Measurements from ENCODE around the gene MYO1B.

Gene MYO1B

DNA sequence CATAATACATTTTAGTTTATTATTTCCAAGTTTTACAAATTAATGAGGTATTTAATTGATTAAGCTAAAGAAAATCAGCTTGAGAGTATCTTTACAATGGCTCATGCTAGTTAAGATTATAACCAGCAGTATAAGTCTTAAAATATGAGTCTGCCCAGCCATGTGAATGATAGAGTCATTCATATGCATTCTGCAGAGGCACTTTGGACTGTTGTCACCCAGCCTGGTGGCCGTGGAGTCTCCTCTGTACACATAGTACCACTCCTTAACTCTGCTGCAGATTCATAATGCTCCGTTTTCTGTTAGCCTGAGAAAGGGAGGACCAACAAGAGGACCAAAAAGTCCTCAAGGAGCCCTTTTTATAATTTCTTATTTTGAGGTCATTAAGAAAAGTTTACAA lies 148.8 kb downstream of the MYO1B start:
- DNase-seq (ENCODE audit: extremely low read depth in 1 of 2, low read depth in 1 of 2) = no peak

DNA sequence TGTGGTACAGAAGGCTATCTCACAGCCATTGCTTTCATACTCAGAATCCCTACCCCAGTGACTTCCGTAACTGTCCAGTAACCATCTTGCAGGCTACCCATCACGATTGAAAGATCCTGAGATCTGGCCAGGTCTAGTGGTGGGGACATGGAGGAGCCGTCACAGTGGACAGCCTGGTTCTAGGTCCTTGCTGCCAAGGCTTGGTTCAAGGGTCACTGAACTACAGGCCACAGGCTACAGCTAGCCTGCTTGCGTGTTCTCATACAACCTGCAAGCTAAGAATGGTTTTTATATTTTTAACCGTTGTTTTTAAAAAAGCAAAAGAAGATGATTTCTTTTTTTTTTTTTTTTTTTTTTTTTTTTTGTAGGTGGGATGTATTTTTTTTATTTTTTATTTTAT lies 151.6 kb downstream of the MYO1B start:
- no peak for DNase-seq (ENCODE audit: extremely low read depth in 1 of 2, low read depth in 1 of 2)

DNA sequence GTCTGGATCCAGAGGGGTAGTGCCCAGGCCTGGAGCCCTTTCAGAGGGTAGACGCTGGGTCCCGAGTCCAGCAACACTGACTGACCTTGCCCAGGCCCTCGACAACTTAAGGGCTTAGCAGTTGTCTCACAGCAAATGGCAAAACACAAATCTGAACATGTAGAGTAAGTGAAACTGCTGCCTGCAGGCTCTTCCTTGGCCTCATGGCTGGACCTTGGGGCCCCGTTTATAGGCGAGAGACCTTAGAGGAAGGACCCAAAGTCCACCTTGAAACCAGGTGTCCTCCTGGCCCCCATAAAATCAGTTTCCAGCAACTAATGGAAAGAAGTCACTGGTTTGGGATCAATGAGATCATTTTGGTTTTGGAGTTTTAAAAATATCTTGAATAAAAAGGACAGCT lies 154.4 kb downstream of the MYO1B start:
- no peak for DNase-seq (ENCODE audit: extremely low read depth in 1 of 2, low read depth in 1 of 2)

DNA sequence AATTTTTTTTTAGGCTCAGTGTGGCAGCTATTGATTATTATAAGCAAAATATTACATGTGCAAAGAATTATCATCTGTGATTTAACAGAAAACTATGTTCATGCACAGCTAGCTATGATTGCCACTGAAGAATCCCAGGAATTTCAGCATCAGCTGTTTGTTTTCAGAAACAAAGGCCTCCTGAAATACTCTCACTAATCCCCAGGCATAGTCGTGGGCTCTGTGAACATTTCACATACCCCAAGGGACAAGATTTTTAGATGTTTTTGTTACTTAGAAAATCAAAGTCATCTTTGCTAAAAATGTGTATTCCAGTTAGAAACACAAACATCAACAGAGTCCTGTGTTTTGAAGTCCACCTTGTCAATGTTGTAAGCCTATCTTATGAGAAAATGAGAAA lies 156.1 kb downstream of the MYO1B start:
- DNase-seq (ENCODE audit: extremely low read depth in 1 of 2, low read depth in 1 of 2) = no peak

DNA sequence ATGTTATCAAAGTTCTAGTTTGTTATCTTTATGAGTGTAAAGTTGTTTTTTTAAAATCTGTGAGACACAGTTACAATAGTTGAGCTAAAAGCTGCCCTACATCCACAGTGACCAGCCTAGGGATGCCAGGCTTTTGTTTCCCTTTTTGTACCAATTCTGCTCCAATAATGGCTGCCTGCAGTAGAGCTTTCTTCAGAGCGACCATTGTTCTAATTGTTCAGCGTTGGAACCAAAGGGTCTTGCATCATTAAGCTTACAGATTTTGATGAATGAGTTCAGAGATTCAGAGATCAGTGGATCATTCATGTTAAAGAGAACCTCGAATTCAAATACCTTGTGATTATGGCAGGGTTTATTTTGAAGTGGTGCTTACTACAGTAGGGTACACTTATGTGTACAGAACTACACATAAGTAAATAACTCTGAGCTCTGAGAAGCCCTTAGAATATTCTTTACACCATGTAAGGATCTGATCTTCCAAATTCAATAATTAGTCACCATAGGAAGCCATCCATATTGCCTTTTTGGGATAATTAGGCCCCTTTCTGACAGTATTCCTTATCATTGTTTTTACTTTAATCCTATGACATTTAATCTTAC lies 157.9 kb downstream of the MYO1B start:
- no peak for DNase-seq (ENCODE audit: extremely low read depth in 1 of 2, low read depth in 1 of 2)

DNA sequence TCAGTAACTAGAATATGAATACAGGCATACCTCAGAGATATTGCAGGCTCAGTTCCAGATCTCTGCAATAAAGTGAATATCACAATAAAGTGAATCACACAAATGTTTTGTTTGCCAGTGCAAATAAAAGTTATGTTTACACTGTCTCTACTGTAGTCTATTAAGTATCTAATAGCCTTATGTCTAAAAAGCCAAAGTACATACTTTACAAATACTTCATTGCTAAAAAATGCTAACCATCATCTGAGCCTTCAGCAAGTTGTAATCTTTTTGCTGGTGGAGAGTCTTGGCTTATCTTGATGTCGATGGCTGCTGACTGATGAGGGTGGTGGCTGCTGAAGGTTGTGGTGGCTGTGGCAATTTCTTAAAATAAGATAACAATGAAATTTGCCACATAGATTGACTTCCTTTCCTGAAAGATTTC lies 159.4 kb downstream of the MYO1B start:
- no peak for DNase-seq (ENCODE audit: extremely low read depth in 1 of 2, low read depth in 1 of 2)

DNA sequence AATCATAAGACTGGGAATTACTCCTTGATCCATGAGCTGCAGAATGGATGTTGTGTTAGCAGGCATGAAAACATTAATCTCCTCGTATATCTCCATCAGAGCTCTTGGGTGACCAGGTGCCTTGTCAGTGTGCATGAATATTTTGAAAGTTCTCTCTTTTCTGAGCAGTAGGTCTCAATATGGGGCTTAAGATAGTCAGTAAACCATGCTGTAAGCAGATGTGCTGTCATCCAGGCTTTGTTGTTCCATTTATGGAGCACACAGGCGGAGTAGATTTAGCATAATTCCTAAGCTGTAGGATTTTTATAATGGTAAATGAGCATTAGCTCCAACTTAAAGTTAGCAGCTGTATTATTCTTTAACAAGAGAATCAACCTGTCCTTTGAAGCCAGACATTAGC lies 160.3 kb downstream of the MYO1B start:
- no peak for DNase-seq (ENCODE audit: extremely low read depth in 1 of 2, low read depth in 1 of 2)

DNA sequence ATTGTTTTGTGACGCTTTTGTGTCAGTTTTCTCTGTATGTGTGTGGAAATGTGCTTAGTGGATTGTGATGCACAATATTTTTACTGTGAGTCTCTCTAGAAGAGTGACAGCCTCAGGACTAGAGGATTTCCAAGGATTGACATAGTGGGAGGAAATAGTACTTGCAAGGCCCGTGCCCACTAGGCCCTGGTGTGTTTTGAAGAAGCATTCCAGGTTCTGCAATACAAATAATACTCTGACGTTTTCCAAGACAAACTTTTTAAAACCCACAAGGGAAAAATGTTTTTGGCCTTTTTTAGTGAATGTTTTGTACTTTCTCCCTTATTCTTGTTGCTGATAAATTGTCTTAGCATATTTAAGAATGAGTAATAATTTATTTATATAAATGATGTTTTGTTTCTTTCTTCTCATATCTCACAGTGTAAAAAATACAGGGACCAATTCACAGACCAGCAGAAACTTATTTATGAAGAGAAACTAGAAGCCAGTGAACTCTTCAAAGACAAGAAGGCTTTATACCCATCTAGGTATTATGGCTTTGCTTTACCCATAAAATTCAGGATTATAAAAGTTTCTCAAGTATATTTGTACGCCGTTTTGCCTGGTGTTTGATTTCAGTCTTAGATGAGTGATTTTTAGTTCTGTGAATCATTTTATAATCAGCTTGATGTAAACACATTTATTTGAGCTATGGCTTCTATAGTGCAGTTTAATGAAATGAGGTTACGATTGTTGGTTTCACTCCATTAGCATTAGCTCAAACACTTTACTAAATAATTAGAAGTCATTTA lies 165.6 kb downstream of the MYO1B start:
- DNase-seq (ENCODE audit: extremely low read depth in 1 of 2, low read depth in 1 of 2) = no peak

DNA sequence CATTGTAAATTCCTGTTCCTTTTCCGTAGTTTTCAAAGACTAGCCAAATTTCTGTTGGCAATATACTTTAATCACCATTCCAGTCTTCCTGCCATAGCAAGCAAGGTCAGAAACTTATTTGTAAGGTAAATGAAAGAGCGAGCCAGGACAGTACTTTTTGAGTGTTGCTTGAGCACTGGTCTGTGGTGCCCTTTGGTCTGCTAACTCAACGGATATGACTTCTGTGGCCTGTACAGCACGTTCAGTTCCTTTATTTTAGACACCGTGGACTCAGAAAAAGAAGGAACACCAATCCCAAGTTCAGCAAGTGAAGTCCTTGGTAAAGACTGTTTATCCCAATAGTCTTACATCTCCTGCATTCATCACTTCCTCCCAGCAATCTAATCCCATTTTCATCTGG lies 166.3 kb downstream of the MYO1B start:
- DNase-seq (ENCODE audit: extremely low read depth in 1 of 2, low read depth in 1 of 2) = no peak

DNA sequence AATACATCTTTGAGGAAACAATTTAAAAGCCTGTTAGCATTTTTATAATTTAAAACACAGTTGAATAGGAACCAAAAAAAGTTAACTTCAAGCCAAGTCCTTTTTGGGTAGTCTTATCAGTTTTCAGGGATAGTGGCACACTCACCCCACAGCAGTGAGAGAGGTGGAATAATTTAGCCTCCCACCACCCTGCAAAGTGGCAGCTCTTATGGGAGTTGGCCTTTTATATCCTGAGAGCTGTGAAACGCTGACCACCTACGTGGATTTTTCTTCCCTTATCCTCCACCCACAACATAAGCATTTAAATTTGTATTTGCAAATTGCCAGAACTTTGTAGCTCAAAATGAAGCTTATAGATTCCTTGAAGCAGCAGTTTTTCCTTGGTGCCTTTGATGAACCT lies 167.1 kb downstream of the MYO1B start:
- no peak for DNase-seq (ENCODE audit: extremely low read depth in 1 of 2, low read depth in 1 of 2)

DNA sequence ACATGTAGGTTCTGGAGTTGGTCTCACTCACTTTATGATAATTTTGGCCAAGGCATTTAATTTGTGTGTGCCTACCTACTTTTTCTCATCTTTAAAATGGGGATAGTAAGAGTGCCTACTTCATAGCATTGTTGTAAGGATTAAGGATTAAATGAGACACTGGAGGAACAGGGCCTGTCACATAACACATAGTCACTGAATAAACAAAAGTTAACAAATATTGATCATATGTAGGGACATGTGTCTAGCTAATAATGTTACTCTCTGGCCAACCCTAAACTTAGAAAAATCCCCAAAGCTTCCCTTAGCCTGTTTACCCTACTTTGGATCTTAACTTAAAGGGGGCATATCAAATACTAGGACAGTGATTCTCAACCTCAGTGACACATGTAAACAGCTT lies 169.9 kb downstream of the MYO1B start:
- DNase-seq (ENCODE audit: extremely low read depth in 1 of 2, low read depth in 1 of 2) = no peak

DNA sequence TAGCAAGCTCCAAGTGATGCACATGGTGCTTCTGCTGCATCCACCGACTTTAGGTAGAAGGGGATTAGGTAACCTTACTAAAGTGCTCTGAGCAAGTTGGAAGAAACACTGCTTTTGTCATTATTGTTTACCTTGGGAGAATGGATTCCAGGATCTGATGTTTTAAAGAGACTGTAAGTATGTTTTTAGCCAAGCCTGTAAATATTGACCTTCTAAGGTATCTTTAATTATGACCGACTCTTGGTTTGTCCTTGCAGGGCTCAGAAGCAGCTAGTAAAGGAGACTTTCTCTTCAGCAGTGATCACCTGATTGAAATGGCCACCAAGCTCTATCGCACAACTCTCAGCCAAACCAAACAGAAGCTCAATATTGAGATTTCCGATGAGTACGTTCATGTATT lies 170.7 kb downstream of the MYO1B start:
- no peak for DNase-seq (ENCODE audit: extremely low read depth in 1 of 2, low read depth in 1 of 2)

DNA sequence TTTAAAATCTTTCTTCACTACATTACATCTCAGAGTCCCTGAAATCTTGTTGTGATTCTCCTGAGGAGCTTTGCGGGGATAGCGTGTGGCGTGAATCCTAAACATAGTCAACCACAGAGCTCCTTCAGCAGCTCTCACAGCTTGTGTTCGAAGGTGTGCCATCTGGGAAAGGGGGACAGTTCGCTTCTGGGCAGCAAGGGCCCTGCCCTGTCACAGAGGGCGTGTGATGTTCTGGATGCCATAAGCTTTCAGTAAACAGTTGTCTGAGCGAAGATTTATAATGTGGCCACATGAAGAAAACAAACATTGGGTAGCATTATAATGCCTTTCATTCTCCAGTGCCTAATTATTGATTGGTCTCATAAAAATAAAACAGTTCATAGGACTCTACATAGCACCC lies 172.5 kb downstream of the MYO1B start:
- DNase-seq (ENCODE audit: extremely low read depth in 1 of 2, low read depth in 1 of 2) = no peak

DNA sequence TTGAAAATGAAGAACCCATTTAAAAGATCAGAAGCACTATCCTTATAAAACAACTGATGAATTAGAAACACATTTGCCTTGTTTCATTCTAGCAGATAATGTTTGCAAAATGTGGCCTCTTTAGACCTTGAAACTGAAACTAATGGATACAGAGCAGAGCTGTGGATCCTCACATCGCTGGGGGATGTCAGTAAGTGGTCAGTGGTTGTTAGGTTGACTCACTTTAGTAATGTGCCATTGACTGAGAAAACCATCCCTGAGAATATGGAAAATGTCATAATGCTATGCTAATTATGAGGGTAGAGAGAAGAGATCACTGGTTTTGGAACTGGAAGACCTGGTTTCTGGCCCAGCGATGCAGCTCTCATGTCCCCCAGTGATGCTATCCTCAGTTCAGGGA lies 176.7 kb downstream of the MYO1B start:
- no peak for DNase-seq (ENCODE audit: extremely low read depth in 1 of 2, low read depth in 1 of 2)

DNA sequence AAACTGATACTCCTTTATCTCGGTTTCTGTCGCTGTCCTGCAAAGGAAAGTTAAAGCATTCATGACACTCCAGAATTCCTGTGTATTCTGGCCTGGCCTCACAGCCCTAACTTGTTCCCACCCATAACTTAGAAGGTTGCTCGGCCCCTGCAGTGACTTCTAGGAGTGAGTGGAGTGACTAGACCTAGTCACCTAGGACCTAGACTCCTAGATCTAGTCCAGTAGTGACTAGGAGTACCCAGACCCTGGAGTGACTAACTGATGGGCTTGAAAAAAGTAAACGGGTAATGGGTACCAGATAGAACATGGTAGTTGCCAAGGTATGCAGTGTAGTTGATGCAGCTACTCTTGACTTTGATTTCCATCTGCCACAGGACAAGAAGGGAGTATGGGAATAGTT lies 181.8 kb downstream of the MYO1B start:
- DNase-seq (ENCODE audit: extremely low read depth in 1 of 2, low read depth in 1 of 2) = no peak

DNA sequence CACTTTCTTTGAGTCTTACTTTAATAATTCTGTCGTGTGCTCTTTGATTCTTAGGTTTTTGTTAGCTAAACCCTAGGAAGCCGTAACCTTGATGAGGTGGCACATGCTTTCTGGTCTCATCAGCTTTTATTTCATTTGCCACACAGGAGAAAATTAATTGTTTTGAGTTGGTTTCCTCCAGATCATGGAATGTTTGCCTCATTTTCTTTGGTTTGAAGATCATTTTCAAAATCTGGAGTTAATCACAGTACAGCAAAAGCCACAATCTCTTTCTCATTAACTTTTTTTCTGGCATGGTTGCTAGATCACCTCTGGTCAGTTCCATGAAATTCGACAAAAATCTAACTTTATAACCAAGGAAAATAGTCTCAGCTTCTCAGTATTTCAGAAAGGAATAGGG lies 182.9 kb downstream of the MYO1B start:
- no peak for DNase-seq (ENCODE audit: extremely low read depth in 1 of 2, low read depth in 1 of 2)

DNA sequence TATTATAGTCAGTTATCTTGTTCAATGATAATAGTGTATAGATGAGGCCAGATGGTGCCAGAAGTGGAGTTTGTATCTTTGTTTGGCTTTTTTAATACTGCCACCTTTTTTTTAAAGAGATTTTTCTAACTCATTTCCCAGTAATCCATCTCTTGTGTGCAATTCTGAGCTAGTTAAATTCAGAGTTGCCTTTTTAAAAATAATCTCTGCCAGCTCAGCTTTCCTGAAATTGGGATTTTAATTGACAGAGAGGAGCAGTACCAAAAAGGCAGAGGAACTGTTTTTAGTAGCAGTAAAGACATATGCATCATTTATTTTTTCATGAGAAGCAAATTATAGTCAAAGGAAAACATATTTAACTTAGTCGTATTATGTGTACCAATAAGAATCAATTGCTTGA lies 185.3 kb downstream of the MYO1B start:
- DNase-seq (ENCODE audit: extremely low read depth in 1 of 2, low read depth in 1 of 2) = no peak

DNA sequence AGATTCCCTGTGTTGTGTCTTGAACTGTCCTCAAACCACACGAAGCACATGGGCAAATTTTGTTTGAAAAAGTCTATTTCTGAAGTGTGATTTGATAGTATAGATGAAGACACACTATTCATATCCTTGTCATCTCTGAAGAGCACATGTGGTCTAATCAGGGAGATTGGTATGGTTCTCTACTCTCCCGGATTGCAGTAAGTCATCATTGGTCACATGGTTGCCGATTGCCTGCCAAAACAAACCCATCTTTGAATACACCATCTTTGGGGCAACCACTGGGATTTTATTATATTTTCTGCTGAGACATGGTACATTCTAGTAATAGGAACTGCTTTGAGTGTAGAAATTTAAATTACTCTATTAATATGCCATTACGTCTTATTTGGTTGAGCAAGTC lies 186.9 kb downstream of the MYO1B start:
- no peak for DNase-seq (ENCODE audit: extremely low read depth in 1 of 2, low read depth in 1 of 2)

DNA sequence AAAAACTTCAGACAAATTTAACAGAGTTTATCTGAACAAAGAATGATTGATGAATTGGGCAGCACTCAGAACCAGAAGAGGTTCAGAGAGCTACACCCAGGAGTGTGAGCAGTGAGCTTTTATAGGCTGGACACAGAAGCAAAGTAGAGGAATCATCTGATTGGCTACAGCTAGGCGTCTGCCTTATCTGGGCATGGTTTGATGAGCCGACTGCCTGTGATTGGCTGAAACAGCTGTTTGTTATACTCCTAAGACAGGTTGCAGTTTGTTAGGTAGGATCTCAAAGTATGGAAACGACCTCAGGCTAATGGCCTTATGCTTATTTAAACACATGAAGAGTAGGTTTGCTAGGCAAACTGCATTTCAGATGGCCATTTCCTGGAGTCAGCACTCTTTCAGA lies 188.9 kb downstream of the MYO1B start:
- no peak for DNase-seq (ENCODE audit: extremely low read depth in 1 of 2, low read depth in 1 of 2)

DNA sequence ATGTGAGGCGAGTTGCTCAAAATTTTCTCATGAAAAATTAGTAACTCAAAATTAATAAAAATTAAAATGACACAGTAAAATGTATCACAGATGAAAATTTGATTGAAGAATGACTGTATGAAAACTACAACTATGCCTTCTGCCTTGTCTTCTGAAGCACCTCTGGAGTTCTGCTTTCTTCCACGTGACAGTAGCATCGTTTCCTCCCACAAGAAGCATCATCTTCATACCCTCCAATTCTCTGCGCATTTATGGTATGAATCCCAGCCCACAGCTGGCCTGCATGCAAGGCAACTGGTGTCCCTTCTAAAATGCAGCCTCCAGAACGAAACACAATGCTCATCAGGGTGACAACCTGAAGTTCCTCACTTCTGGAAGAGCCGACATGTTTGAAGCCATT lies 189.9 kb downstream of the MYO1B start:
- DNase-seq (ENCODE audit: extremely low read depth in 1 of 2, low read depth in 1 of 2) = no peak

DNA sequence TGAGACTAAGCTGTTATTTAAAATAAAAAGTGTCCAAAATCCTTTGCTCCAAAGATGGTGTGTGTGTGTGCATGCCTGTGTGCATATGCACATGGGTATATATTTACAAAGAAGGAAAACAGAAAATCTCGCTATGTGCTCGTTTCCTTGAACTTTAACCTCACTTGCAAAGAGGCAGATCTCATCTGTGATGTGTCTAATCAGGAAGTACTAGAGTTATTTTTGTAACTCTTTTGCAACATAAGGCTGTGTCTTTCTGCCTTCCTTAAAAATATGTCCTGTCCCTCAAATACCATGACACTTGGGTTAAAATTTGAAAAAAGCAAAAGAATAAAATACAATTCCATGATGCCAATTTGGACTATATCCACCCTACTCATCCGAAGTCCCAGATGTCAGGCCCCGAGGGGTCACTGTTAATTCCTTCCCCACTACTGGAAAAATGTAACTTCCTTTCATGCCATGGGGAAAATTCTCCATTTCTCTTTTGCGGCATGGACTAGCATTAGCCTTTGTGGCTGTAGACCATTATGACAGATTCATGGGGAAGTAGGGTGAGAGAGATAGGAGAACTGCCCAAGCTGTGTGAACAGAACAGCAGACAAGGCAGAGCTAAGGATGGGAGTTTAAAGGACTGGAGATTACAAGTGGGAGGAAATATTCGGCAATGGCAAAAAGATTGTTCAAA lies 191.3 kb downstream of the MYO1B start:
- DNase-seq (ENCODE audit: extremely low read depth in 1 of 2, low read depth in 1 of 2) = no peak

DNA sequence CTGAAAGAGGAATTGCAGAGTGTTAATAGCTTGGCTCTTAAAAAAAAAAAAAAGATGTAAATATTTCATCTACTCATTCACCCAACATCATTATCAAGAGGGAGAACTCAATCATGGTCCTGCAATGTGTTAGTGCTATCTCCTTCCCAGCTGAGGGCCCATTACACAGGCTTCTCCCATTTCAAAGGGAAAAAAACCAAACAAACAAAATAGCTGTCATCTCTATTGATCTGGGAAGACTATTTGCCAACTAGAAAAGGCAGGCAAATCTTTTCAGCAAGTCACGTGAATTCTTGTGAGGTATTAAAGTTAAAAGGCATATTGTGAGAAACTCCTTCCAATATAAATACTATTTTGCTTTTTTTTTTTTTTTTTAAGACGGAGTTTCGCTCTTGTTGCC lies 194.3 kb downstream of the MYO1B start:
- no peak for DNase-seq (ENCODE audit: extremely low read depth in 1 of 2, low read depth in 1 of 2)
